ENCODE data around the gene MOGAT2.

DNA sequence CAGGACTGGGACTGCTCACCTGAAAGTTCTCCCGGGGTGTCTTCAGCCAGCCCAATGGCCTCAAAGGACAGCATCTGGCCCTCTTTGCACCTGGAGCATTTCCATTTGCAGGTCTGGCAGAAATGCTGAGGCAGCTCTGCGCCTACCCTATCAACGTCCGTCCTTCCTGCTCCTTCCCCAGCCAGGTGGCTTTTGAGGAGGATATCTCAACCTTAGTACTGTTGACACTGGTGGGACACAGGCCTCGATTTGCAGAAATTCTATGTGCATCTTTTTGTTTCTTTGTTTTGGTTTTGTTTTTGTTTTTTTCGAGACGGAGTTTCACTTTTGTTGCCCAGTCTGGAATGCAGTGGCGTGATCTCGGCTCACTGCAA, 5.0 kb downstream of the MOGAT2 start:
- no peak for TF ChIP-seq ELF1 (IDR thresholded peaks at IDR 0.05; ENCODE audit: borderline replicate concordance, low read depth)
- TF ChIP-seq POLR2A (IDR thresholded peaks at IDR 0.05; ENCODE audit: borderline replicate concordance, extremely low read depth, insufficient read depth, insufficient read length) = no peak
